Neutrophil (primary cell): ENCODE measurements around the gene GAGE12J.

Source experiments
- H3K27ac ChIP-seq: fragments of 200-600 bp; sonication (generic); 2 replicates; pipeline ENCODE4 v1.5.1; 2016; ENCODE audit warnings: mild to moderate bottlenecking, moderate library complexity
- H3K27me3 ChIP-seq: fragments of 200-600 bp; sonication (generic); 2 replicates; pipeline ENCODE4 v1.6.0; 2016; ENCODE audit warnings: mild to moderate bottlenecking
- H3K36me3 ChIP-seq: fragments of 200-600 bp; sonication (generic); 2 replicates; pipeline ENCODE4 v1.5.1; 2017
- H3K4me1 ChIP-seq, 2 experiments: fragments of 200-600 bp in 1 of 2; sonication (generic) in 1 of 2; 1 replicate in 1 of 2; 2 replicates in 1 of 2; pipeline versions ENCODE4 v1.5.1 to v1.6.1; 2013 to 2016; ENCODE audit warnings: low read depth in 1 of 2, low read length in 1 of 2, mild to moderate bottlenecking in 1 of 2, moderate library complexity in 1 of 2; ENCODE audit not compliant: control insufficient read depth in 1 of 2, insufficient read depth in 1 of 2
- H3K4me3 ChIP-seq, 2 experiments: fragments of 200-600 bp in 1 of 2; sonication (generic) in 1 of 2; 1 replicate in 1 of 2; 2 replicates in 1 of 2; pipeline ENCODE4 v1.5.1; 2013 to 2016; ENCODE audit warnings: low read depth in 1 of 2, low read length in 1 of 2, mild to moderate bottlenecking in 1 of 2, moderate library complexity in 1 of 2
- H3K9me3 ChIP-seq: fragments of 200-600 bp; sonication (generic); 2 replicates; pipeline ENCODE4 v1.5.1; 2016
- TF ChIP-seq, protein P1 (sequence below): fragments of 200-600 bp; sonication (generic); IDR thresholded peaks from 2 replicates; pipeline ENCODE4 v1.5.1; 2016; ENCODE audit warnings: antibody characterized with exemption

The GAGE12J gene

DNA sequence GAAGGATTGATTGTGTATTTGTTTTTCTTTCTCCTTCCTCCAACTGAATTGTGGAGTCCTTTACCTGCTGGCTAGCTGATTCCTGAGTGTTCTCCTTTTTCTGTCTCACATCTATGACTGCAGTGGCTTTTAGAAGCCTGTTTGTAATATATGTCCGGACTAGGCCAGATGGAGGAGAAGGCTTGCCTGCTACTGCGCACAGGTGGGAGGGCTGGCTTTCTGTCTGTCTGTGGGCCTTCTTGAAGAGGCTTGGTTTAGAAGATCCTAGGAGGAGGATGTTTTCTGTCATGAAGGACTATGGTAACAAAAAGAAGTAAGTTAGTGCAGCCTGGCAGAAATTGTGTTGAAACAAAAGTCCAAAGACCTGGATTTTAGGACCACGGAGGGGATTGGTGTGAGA, 43.8 kb upstream of the GAGE12J start:
- Histone ChIP-seq H3K4me1 (peaks cover 0 to 3% of the 10 kb centered on the region in 2 experiments), H3K27me3 (no peaks in the 10 kb centered on the region), H3K9me3 (no peaks in the 10 kb centered on the region), H3K27ac (no peak overlapping the region), H3K4me3 (no peak overlapping the region), H3K36me3 (no peaks in the 10 kb centered on the region)
- TF ChIP-seq, protein P1, sequence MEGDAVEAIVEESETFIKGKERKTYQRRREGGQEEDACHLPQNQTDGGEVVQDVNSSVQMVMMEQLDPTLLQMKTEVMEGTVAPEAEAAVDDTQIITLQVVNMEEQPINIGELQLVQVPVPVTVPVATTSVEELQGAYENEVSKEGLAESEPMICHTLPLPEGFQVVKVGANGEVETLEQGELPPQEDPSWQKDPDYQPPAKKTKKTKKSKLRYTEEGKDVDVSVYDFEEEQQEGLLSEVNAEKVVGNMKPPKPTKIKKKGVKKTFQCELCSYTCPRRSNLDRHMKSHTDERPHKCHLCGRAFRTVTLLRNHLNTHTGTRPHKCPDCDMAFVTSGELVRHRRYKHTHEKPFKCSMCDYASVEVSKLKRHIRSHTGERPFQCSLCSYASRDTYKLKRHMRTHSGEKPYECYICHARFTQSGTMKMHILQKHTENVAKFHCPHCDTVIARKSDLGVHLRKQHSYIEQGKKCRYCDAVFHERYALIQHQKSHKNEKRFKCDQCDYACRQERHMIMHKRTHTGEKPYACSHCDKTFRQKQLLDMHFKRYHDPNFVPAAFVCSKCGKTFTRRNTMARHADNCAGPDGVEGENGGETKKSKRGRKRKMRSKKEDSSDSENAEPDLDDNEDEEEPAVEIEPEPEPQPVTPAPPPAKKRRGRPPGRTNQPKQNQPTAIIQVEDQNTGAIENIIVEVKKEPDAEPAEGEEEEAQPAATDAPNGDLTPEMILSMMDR: no peak

DNA sequence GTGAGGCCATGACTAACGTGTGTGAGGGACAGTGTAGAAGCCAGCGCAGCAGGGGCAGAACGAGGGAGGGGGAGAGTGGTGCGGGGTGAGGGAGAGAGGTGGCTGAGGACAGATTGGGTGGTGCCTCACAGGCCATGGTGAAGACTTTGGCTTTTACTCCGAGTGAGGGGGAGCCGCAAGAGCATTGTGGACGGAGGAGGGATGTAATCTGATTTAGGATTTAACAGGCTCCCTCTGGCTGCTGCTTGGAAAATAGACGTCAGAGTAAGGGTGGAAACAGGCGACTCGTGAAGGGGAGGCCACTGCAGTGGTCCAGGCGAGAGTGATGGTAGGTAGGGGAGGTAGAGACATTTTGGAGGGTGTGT, 39.2 kb upstream of the GAGE12J start:
- H3K27ac ChIP-seq: no peak overlapping the region
- H3K36me3 ChIP-seq: peaks cover 5% of the 10 kb centered on the region
- no peak overlapping the region for H3K4me3 ChIP-seq
- no peaks in the 10 kb centered on the region for H3K9me3 ChIP-seq
- H3K27me3 ChIP-seq: no peaks in the 10 kb centered on the region
- TF ChIP-seq, protein P1: no peak
- H3K4me1 ChIP-seq: no peaks in the 10 kb centered on the region

DNA sequence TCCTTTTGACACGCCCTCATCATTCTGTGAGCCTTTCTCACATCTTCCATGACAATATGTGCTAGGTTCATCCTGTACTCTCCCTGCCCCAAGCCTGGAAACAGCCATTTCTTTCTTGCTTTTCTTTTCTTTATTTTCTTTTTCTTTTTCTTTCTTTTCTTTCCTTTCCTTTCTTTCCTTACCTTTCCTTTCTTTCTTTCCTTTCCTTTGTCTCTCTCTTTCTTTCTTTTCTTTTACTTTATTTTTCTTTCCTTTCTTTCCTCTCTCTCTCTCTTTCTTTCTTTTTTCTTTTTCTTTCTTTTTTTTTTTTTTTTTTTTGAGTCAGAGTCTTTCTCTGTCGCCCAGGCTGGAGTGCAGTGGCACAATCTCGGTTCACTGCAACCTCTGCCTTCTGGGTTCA, 37.6 kb upstream of the GAGE12J start:
- no peak overlapping the region for H3K27ac ChIP-seq

DNA sequence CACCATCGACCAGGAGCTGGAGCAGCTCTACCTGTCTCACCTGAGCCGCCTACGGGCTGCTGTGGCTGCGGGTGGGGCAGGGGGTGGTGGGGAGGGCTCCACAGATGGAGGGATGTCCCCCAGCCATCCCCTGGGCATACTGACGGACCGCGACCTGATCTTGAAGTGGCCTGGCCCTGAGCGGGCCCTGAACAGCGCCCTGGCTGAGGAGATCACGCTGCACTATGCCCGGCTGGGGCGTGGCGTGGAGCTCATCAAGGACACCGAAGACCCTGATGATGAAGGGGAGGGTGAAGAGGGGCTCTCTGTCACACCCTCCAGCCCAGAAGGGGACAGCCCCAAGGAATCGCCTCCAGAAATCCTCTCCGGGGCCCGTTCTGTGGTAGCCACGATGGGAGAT, 35.7 kb upstream of the GAGE12J start:
- no peaks in the 10 kb centered on the region for H3K4me1 ChIP-seq
- TF ChIP-seq, protein P1: no peak
- no peaks in the 10 kb centered on the region for H3K9me3 ChIP-seq
- H3K4me3 ChIP-seq: no peak overlapping the region
- H3K27me3 ChIP-seq: no peaks in the 10 kb centered on the region
- peaks cover 5% of the 10 kb centered on the region for H3K36me3 ChIP-seq
- no peak overlapping the region for H3K27ac ChIP-seq

More for the DNA sequence above, 37.6 kb upstream of the GAGE12J start:
- Histone ChIP-seq H3K4me1 (no peaks in the 10 kb centered on the region), H3K9me3 (no peaks in the 10 kb centered on the region), H3K36me3 (peaks cover 5% of the 10 kb centered on the region), H3K4me3 (no peak overlapping the region), H3K27me3 (no peaks in the 10 kb centered on the region)
- TF ChIP-seq, protein P1: no peak

DNA sequence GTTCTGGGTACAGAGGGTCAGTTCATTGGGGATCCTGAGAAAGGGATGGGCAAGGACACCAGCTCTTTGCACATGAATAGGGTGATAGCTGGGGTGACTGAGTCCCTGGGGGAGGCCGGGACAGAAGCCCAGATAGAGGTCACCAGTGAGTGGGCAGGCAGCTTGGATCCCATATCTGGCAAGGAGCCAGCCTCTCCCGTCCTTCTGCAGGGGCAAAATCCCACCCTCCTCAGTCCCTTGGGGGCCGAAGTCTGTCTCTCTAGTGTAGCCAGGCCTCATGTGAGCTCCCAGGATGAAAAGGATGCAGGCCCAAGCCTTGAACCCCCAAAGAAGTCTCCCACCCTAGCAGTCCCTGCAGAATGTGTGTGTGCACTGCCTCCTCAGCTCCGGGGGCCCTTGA, 35.3 kb upstream of the GAGE12J start:
- H3K9me3 ChIP-seq: no peaks in the 10 kb centered on the region
- peaks cover 5% of the 10 kb centered on the region for H3K36me3 ChIP-seq
- H3K27me3 ChIP-seq: no peaks in the 10 kb centered on the region
- no peak overlapping the region for H3K27ac ChIP-seq
- H3K4me3 ChIP-seq: no peak overlapping the region
- TF ChIP-seq, protein P1: no peak
- no peaks in the 10 kb centered on the region for H3K4me1 ChIP-seq

DNA sequence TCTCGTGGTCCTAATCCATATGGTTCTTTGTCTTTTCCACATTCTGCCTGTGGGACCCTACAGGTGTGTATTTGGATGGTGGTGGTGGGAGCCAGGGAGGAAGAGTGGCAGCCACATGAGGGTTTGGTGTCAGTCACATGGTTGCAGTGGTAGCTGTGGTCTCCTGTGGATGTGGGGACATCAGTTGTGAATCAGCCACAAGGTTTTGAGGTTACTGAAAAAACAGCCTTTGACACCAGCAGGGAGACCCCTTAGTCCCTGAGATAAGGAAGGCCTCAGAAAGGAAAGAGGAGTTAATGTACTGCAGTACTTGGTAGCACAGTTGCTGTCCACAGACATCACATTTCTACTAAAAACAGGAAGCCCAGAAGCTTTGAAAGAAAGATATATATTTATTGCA, 34.2 kb upstream of the GAGE12J start:
- H3K27ac ChIP-seq: no peak overlapping the region
- H3K4me3 ChIP-seq: no peak overlapping the region
- TF ChIP-seq, protein P1: no peak
- H3K4me1 ChIP-seq: no peaks in the 10 kb centered on the region
- H3K9me3 ChIP-seq: no peaks in the 10 kb centered on the region
- H3K27me3 ChIP-seq: no peaks in the 10 kb centered on the region
- H3K36me3 ChIP-seq: peaks cover 5% of the 10 kb centered on the region
